Tibial artery (tissue), 4 donors: ENCODE measurements around the gene DGKA.
A peak's percentile ranks its signal among the peaks of the same experiment; 100 is the strongest.

Experiments used
- DNase-seq, 2 donors: peaks; one replicate each; pipeline ENCODE4 v3.0.0-alpha.2; 2019
- H3K27ac ChIP-seq, 2 donors: fragments of 200-600 bp; sonication (generic) in 1 of 2; 1 replicate in 1 of 2; 2 replicates in 1 of 2; pipeline ENCODE4 v1.5.1; 2018 to 2019; ENCODE audit warnings: mild to moderate bottlenecking in 1 of 2
- H3K27me3 ChIP-seq, 2 donors: fragments of 200-600 bp; sonication (generic) in 1 of 2; one replicate each; pipeline versions ENCODE4 v1.5.1 to v1.6.0; 2016 to 2019
- H3K36me3 ChIP-seq, 3 donors: fragments of 200-600 bp; sonication (generic) in 2 of 3; one replicate each; pipeline ENCODE4 v1.5.1; 2016 to 2019; ENCODE audit warnings: mild to moderate bottlenecking in 2 of 3
- H3K4me1 ChIP-seq, 4 donors: fragments of 200-600 bp; sonication (generic) in 2 of 4; 1 replicate in 3 of 4; 2 replicates in 1 of 4; pipeline ENCODE4 v1.5.1; 2016 to 2019
- H3K4me3 ChIP-seq, 2 donors: fragments of 200-600 bp; sonication (generic) in 1 of 2; 1 replicate in 1 of 2; 2 replicates in 1 of 2; pipeline ENCODE4 v1.5.1; 2018 to 2019; ENCODE audit warnings: mild to moderate bottlenecking in 2 of 2
- H3K9me3 ChIP-seq, 3 donors: fragments of 200-600 bp; sonication (generic) in 1 of 3; one replicate each; pipeline ENCODE4 v1.5.1; 2016 to 2019
- intact Hi-C: fragments of 100-400 bp; cut with DNase I; formaldehyde crosslinking; loops from one replicate; pipeline ENCODE4 v1.15.0; 2023; ENCODE audit warnings: low total_unique reads
- TF ChIP-seq, protein P1 (sequence below), 2 experiments: fragments of 200-600 bp in 1 of 2; fragments of 450-650 bp in 1 of 2; IDR thresholded peaks; one replicate each; pipeline ENCODE4 v1.5.1; 2017 to 2019; ENCODE audit warnings: antibody characterized with exemption in 2 of 2, mild to moderate bottlenecking in 1 of 2, moderate library complexity in 1 of 2

DGKA gene

DNA sequence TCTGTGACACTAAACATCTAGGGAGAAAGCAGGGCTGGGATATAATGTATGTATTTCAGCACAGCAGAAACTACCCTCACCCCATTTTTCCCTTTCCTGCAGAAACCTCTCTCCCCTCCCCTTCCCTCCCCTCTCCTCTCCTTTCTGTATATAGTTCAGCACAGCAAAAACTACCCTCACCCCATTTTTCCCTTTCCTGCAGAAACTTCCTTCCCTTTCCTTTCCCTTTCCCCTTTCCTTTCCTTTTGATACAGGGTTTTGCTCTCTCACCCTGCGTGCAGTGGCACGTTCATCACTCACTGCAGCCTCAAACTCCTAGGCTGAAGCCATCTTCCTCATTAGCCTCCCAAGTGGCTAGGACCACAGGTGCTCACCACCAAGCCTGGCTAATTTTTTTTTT is 32.8 kb downstream of the DGKA start:
- no peak for DNase-seq
- intact Hi-C loops, result no loop called here
- Histone ChIP-seq H3K27me3 (no peaks in the 10 kb centered on the region), H3K27ac (no peak overlapping the region), H3K9me3 (no peaks in the 10 kb centered on the region), H3K4me1 (peaks cover 0 to 16% (median 14%) of the 10 kb centered on the region in 4 donors), H3K4me3 (no peak overlapping the region), H3K36me3 (no peaks in the 10 kb centered on the region)
- TF ChIP-seq, protein P1, sequence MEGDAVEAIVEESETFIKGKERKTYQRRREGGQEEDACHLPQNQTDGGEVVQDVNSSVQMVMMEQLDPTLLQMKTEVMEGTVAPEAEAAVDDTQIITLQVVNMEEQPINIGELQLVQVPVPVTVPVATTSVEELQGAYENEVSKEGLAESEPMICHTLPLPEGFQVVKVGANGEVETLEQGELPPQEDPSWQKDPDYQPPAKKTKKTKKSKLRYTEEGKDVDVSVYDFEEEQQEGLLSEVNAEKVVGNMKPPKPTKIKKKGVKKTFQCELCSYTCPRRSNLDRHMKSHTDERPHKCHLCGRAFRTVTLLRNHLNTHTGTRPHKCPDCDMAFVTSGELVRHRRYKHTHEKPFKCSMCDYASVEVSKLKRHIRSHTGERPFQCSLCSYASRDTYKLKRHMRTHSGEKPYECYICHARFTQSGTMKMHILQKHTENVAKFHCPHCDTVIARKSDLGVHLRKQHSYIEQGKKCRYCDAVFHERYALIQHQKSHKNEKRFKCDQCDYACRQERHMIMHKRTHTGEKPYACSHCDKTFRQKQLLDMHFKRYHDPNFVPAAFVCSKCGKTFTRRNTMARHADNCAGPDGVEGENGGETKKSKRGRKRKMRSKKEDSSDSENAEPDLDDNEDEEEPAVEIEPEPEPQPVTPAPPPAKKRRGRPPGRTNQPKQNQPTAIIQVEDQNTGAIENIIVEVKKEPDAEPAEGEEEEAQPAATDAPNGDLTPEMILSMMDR (IDR thresholded peaks at IDR 0.05), result no peak

DNA sequence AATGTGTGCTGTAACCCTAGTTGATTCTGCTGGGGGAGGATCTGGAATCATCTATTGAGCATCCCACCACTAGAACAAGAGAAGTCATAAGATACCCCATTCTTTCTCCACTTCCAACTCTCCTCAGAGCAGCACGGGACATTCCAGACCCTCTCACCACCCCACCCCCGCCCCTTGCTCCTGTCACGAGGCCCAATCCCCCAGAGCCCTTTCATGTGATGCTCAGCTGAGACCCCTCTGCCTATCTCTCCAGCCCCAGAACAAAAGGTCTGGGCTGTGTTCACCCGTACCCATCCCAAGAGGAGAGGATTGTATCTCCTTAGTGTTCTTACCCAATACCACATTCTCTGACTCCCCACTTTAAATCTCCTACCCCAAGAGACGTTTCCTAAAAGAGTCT is 34.3 kb downstream of the DGKA start:
- no peaks in the 10 kb centered on the region for H3K27me3 ChIP-seq
- no peak for DNase-seq
- no peak overlapping the region for H3K27ac ChIP-seq
- intact Hi-C loops, result no loop called here
- peaks cover 0 to 16% (median 14%) of the 10 kb centered on the region in 4 donors for H3K4me1 ChIP-seq
- no peaks in the 10 kb centered on the region for H3K9me3 ChIP-seq
- no peak overlapping the region for H3K4me3 ChIP-seq
- peaks cover 0 to 11% (median 0%) of the 10 kb centered on the region in 3 donors for H3K36me3 ChIP-seq
- TF ChIP-seq, protein P1 (IDR thresholded peaks at IDR 0.05), result no peak

DNA sequence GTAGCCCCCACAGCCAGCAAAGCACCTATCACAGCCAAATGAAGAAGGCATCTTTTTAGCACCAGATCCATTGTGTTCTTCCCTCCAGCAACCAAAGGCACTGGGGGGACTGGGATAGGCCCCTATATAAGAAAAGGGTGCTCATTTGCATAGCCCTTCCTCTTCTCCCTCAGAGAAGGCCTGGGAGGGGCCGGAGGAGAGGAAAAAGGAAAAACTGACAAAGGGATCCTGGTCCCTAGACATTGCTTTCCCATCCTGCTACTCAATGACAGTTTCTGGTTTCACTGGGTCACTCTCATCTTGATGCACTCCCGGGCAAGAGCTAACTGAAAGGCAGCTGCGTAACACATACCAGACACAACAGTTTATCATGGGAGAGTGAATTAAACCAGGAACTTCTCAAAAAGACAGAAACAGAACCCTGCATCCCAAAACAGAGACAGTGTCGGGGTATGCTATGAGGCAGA is 35.0 kb downstream of the DGKA start, which contains the start of gene PMEL:
PMEL (minus strand) TSS at position 102 of the 467 bp plus-strand sequence; CDS start at position 71, 31 bp downstream.
- TF ChIP-seq, protein P1 (IDR thresholded peaks at IDR 0.05), result no peak
- no peaks in the 10 kb centered on the region for H3K9me3 ChIP-seq
- intact Hi-C loops, result no loop called here
- H3K4me1 ChIP-seq, result peaks cover 0 to 16% (median 14%) of the 10 kb centered on the region in 4 donors
- no peak for DNase-seq
- H3K36me3 ChIP-seq, result peaks cover 0 to 18% (median 3%) of the 10 kb centered on the region in 3 donors
- no peaks in the 10 kb centered on the region for H3K27me3 ChIP-seq
- peak within 1 kb of the TSS; percentile 78 to 81 for H3K27ac ChIP-seq
- H3K4me3 ChIP-seq, result peak within 1 kb of the TSS; percentile 67 to 72

DNA sequence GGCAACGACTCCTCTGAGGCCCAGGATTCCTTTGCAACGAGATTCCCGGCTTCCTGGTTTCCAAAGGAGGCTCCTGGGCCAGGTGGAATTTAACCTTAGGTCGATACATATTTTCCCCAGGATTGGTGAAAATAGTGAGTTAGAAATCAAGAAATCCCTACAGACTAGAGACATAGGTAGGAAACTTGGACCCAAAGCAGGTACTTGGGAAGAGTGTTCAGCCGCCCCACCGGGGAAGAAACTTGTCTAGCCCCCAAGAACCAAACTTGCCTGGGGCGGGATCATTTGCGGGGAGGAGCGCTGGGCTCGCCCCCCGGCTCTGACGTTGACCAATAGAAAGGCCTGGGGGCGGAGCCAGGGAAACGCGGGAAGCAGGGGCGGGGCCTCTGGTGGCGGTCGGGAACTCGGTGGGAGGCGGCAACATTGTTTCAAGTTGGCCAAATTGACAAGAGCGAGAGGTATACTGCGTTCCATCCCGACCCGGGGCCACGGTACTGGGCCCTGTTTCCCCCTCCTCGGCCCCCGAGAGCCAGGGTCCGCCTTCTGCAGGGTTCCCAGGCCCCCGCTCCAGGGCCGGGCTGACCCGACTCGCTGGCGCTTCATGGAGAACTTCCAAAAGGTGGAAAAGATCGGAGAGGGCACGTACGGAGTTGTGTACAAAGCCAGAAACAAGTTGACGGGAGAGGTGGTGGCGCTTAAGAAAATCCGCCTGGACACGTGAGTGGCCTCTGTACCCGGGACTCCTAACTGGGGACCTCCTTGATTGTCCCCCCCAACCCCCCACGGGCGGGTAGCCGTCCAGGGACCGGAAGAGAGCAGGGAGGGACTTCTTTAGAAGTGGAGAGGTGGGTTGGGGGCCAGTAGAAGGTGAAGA is 35.7 kb downstream of the DGKA start, which contains the start of gene CDK2:
CDK2 (plus strand) TSS at position 423 of the 874 bp plus-strand sequence; CDS start at position 602, 179 bp downstream.
- Histone ChIP-seq H3K9me3 (no peaks in the 10 kb centered on the region), H3K27ac (peak within 1 kb of the TSS; percentile 78 to 81), H3K36me3 (peaks cover 0 to 23% (median 4%) of the 10 kb centered on the region in 3 donors), H3K4me1 (peaks cover 0 to 20% (median 16%) of the 10 kb centered on the region in 4 donors), H3K27me3 (no peaks in the 10 kb centered on the region), H3K4me3 (peak within 1 kb of the TSS; percentile 67 to 72)
- TF ChIP-seq, protein P1 (IDR thresholded peaks at IDR 0.05), result no peak
- intact Hi-C loops, result no loop called here
- DNase-seq, result peak; percentile 96 to 97

DNA sequence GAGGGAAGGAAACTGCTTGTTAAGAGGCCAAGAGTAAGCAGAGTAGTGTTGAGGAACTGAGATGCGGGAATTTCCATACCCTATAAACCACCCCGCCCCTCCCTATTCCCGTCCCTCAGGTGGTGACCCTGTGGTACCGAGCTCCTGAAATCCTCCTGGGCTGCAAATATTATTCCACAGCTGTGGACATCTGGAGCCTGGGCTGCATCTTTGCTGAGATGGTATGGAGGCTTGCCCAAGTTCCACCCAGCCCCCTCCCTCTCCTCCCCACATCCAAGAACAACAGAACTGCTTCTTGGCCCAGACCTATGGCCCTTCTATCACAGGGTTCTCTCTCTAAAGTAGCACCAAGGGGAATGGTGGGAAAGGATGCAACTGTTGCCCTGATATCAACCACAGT is 38.4 kb downstream of the DGKA start:
- Histone ChIP-seq H3K9me3 (no peaks in the 10 kb centered on the region), H3K36me3 (peaks cover 0 to 23% (median 4%) of the 10 kb centered on the region in 3 donors), H3K27me3 (no peaks in the 10 kb centered on the region), H3K4me3 (no peak overlapping the region), H3K4me1 (peaks cover 0 to 31% (median 23%) of the 10 kb centered on the region in 4 donors), H3K27ac (no peak overlapping the region)
- TF ChIP-seq, protein P1 (IDR thresholded peaks at IDR 0.05), result no peak
- DNase-seq, result no peak
- intact Hi-C loops, result no loop called here
